Right lobe of liver (tissue), 4 donors: ENCODE data around the gene ARL6IP4.

ENCODE experiments used
- CTCF ChIP-seq, 4 donors: fragments of 200-600 bp in 3 of 4; fragments of 450-650 bp in 1 of 4; IDR thresholded peaks; one replicate each; pipeline versions ENCODE4 v1.5.1 to v1.8.0; 2016 to 2022; ENCODE audit warnings: antibody characterized with exemption in 4 of 4, mild to moderate bottlenecking in 2 of 4
- POLR2A ChIP-seq: fragments of 450-650 bp; IDR thresholded peaks from one replicate; pipeline ENCODE4 v1.6.1; 2017; ENCODE audit warnings: antibody characterized with exemption, mild to moderate bottlenecking
- donor health status: DM: no; HTN: no; CAD: no.
- donor health status: DM: no; HTN: no; CAD: no.
- donor health status: DM: no; HTN: yes; CAD: no.

GRCh38 chr12:122939125-122939524, 41.4 kb upstream of the ARL6IP4 start:
- no peak for TF ChIP-seq CTCF (IDR thresholded peaks at IDR 0.05)
- no peak for TF ChIP-seq POLR2A
